GM12891 (cell line): Measurements from ENCODE around the gene TNFSF10.

ENCODE experiments used
- DNase-seq: peaks from one replicate; pipeline ENCODE4 v3.0.0; 2011; ENCODE audit warnings: low spot score; ENCODE audit not compliant: insufficient read length
- FAIRE-seq: peaks from 2 replicates; lab custom pipeline; 2011; peaks lifted over from hg19 to GRCh38; lab: Jason Lieb, UNC
- PAX5 ChIP-seq: IDR thresholded peaks from 2 replicates; pipeline ENCODE4 v1.6.1; 2011; ENCODE audit warnings: low read length, moderate library complexity, mild to moderate bottlenecking; ENCODE audit not compliant: insufficient read depth, severe bottlenecking
- POLR2A ChIP-seq: IDR thresholded peaks from 2 replicates; pipeline ENCODE4 v1.6.1; 2011; ENCODE audit warnings: low read depth, low read length, control low read depth
- POLR2AphosphoS5 ChIP-seq: IDR thresholded peaks from 2 replicates; pipeline ENCODE4 v1.6.1; 2011; ENCODE audit warnings: low read depth, low read length, control low read depth
- POU2F2 ChIP-seq: IDR thresholded peaks from 2 replicates; pipeline ENCODE4 v1.6.1; 2011; ENCODE audit warnings: low read depth, mild to moderate bottlenecking, control low read depth, low read length, moderate library complexity
- SPI1 ChIP-seq: IDR thresholded peaks from 2 replicates; pipeline ENCODE4 v1.6.1; 2011; ENCODE audit warnings: low read depth, low read length, control low read depth
- TAF1 ChIP-seq: IDR thresholded peaks from 2 replicates; pipeline ENCODE4 v1.6.1; 2011; ENCODE audit warnings: low read depth, low read length, control low read depth

Gene TNFSF10

DNA sequence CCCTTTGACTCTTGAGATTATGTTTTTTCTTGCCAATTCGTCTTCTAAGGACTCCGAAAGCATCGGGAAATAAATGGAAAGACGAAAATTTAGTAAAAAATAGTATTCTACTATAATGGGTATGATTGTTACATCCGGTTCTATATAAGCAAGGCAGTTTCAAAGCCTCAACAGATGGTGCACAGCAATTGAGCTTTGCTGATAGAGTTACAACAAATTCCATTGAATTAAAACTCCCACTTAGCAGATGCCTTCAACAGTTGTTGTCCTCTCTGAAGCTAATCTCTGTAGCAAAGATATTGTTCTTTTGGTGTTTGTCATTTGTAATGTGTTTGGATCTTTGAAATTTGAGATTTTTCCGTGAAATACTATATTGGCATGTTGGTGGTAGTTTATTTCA, 58.9 kb downstream of the TNFSF10 start:
- DNase-seq (no peak), FAIRE-seq (no peak)
- TF ChIP-seq TAF1 (no peak), POU2F2 (no peak), POLR2A (no peak), PAX5 (no peak), POLR2AphosphoS5 (no peak), SPI1 (no peak)

DNA sequence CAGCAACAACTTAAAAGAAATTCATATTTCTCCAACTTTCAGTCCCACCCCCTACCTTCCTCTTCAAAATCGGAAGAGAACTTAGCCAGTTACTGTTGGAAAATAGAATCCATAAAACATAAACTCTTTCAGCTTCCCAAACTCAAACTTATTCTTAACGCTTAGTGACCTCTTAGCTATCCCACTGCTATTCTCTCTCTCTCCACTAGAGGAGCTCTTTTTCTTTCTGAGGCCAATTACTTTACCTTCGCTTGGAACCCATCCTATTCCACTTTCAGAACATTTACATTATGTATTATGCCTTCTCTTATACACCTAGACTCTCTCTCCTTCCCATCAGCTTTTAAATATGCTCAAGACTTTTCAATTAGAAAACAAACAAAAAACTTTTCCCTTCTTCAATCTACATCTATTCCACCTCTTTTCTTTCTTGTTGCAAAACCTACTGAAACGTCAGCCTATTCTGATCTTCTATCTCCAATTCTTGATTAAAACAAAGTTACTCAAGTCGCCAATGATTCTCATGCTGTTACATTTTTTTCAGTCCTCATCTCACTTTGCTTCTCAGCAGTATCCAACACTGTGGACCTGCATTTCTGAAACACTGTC, 61.6 kb downstream of the TNFSF10 start:
- no peak for TF ChIP-seq PAX5
- TF ChIP-seq POU2F2: no peak
- no peak for TF ChIP-seq POLR2AphosphoS5
- TF ChIP-seq POLR2A: no peak
- no peak for TF ChIP-seq TAF1
- TF ChIP-seq SPI1: no peak
- DNase-seq (peak; percentile 30), FAIRE-seq (no peak)

DNA sequence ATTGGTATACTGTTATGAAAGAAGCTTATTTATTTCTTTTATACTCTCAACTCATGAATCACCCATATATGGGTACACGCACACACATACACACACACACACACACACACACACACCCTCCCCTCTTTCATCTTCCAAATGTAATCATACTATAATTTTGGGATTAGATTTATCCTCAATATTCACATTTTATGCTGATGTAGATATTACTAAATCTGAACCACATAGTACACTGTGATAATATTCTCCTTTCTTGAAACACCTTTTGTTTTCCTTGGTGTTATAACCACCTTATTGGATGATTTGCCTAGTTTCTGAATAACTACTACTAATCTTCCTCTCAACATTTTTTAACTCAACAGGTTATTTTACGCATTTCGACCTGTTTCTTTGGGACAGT, 66.8 kb downstream of the TNFSF10 start:
- TF ChIP-seq SPI1 (no peak), POLR2AphosphoS5 (no peak), TAF1 (no peak), PAX5 (no peak), POU2F2 (no peak), POLR2A (no peak)
- no peak for DNase-seq
- FAIRE-seq: no peak
